ENCODE data around the gene CDH4.

Gene CDH4

GRCh38 chr20:61516346-61517208 lies 264.5 kb downstream of the CDH4 start:
- DNase-seq (ENCODE audit: low spot score), result no peak

- DNase-seq (ENCODE audit: low spot score), result no peak
Measured at GRCh38 chr20:61517419-61517818, 265.4 kb downstream of the CDH4 start.

GRCh38 chr20:61518424-61518951 lies 266.4 kb downstream of the CDH4 start:
- no peak for DNase-seq (ENCODE audit: low spot score)

GRCh38 chr20:61519488-61519887 lies 267.4 kb downstream of the CDH4 start:
- DNase-seq (ENCODE audit: low spot score), result no peak

- no peak for DNase-seq (ENCODE audit: low spot score)
Measured at GRCh38 chr20:61520076-61520892, 268.2 kb downstream of the CDH4 start.

GRCh38 chr20:61520893-61521460 lies 268.9 kb downstream of the CDH4 start:
- no peak for DNase-seq (ENCODE audit: low spot score)

- peak; percentile 1 for DNase-seq (ENCODE audit: low spot score)
Measured at GRCh38 chr20:61521687-61522420, 269.8 kb downstream of the CDH4 start.

- DNase-seq (ENCODE audit: low spot score), result no peak
Measured at GRCh38 chr20:61522498-61523090, 270.5 kb downstream of the CDH4 start.

- no peak for DNase-seq (ENCODE audit: low spot score)
Measured at GRCh38 chr20:61523145-61523544, 271.1 kb downstream of the CDH4 start.

- DNase-seq (ENCODE audit: low spot score), result no peak
Measured at GRCh38 chr20:61524951-61525666, 273.0 kb downstream of the CDH4 start.

- DNase-seq (ENCODE audit: low spot score), result no peak
Measured at GRCh38 chr20:61525781-61526431, 273.8 kb downstream of the CDH4 start.

- no peak for DNase-seq (ENCODE audit: low spot score)
Measured at GRCh38 chr20:61526907-61527306, 274.8 kb downstream of the CDH4 start.

- DNase-seq (ENCODE audit: low spot score), result no peak
Measured at GRCh38 chr20:61527626-61528025, 275.6 kb downstream of the CDH4 start.

GRCh38 chr20:61528591-61528990 lies 276.5 kb downstream of the CDH4 start:
- DNase-seq (ENCODE audit: low spot score), result no peak

GRCh38 chr20:61529354-61529753 lies 277.3 kb downstream of the CDH4 start:
- no peak for DNase-seq (ENCODE audit: low spot score)

- no peak for DNase-seq (ENCODE audit: low spot score)
Measured at GRCh38 chr20:61531553-61532345, 279.7 kb downstream of the CDH4 start.

- no peak for DNase-seq (ENCODE audit: low spot score)
Measured at GRCh38 chr20:61532736-61533135, 280.7 kb downstream of the CDH4 start.

GRCh38 chr20:61533231-61533631 lies 281.2 kb downstream of the CDH4 start:
- no peak for DNase-seq (ENCODE audit: low spot score)

- DNase-seq (ENCODE audit: low spot score), result no peak
Measured at GRCh38 chr20:61534346-61534745, 282.3 kb downstream of the CDH4 start.
